DMS79 treated with DMSO at 0.1 percent for 48 hours (cell line): ENCODE data around the gene TLCD1.
A peak's percentile ranks its signal among the peaks of the same experiment; 100 is the strongest.

Experiments used
- DNase-seq: peaks from one replicate; lab custom pipeline; 2025; lab: John Stamatoyannopoulos, UW

TLCD1 gene

GRCh38 chr17:28726226-28726626 lies at the start of gene TLCD1:
Gene TLCD1 (minus strand): TSS chr17:28726233. CDS start chr17:28726097, 136 bp downstream.
- DNase-seq: peak; percentile 47

GRCh38 chr17:28774206-28774605 lies 48.2 kb upstream of the TLCD1 start:
- no peak for DNase-seq

GRCh38 chr17:28773736-28774135 lies 47.7 kb upstream of the TLCD1 start:
- DNase-seq: no peak

- DNase-seq: no peak
Observed at GRCh38 chr17:28765038-28765437, 39.0 kb upstream of the TLCD1 start.

GRCh38 chr17:28763804-28764266 lies 37.8 kb upstream of the TLCD1 start:
- peak; percentile 75 for DNase-seq

GRCh38 chr17:28763137-28763799 lies 37.2 kb upstream of the TLCD1 start:
- DNase-seq: no peak

GRCh38 chr17:28760601-28761562 lies 34.8 kb upstream of the TLCD1 start:
- DNase-seq: peak; percentile 64

GRCh38 chr17:28759256-28759865 lies 33.3 kb upstream of the TLCD1 start:
- no peak for DNase-seq

- no peak for DNase-seq
Observed at GRCh38 chr17:28758411-28759121, 32.5 kb upstream of the TLCD1 start.

GRCh38 chr17:28756049-28756804 lies 30.2 kb upstream of the TLCD1 start:
- DNase-seq: no peak

GRCh38 chr17:28755486-28755885 lies 29.5 kb upstream of the TLCD1 start:
- DNase-seq: no peak

GRCh38 chr17:28751600-28752366 lies 25.8 kb upstream of the TLCD1 start:
- DNase-seq: no peak

- DNase-seq: peak; percentile 86
Observed at GRCh38 chr17:28750178-28751047, 24.4 kb upstream of the TLCD1 start.

GRCh38 chr17:28749516-28750177 lies 23.6 kb upstream of the TLCD1 start:
- DNase-seq: no peak

GRCh38 chr17:28748852-28749515 lies 23.0 kb upstream of the TLCD1 start:
- DNase-seq: no peak

GRCh38 chr17:28747801-28748750 lies 22.0 kb upstream of the TLCD1 start:
- no peak for DNase-seq

GRCh38 chr17:28747051-28747691 lies 21.1 kb upstream of the TLCD1 start:
- peak; percentile 78 for DNase-seq
